K562 (cell line): Measurements from ENCODE around the gene SMIM10L1. TPM values are rescaled to one million over a fixed set of nuclear protein-coding genes. Genes with fewer than 3 reads are reported as not detected.
A peak's percentile ranks its signal among the peaks of the same experiment; 100 is the strongest.

Experiments
- ESRRB ChIP-seq: fragments of 250-450 bp; sonication (Bioruptor Pico); IDR thresholded peaks from 2 replicates; pipeline ENCODE4 v1.5.0; 2020; ENCODE audit warnings: mild to moderate bottlenecking, moderate library complexity, borderline replicate concordance
- GABPA ChIP-seq: fragments of 200-800 bp; sonication (Bioruptor generic); conservative IDR thresholded peaks from 2 replicates; pipeline ENCODE4 v1.6.1; 2016; ENCODE audit warnings: low read depth, missing genetic modification characterization, missing compliant biosample characterization
- SIRT6 ChIP-seq: IDR thresholded peaks from one replicate; pipeline ENCODE4 v1.6.1; 2012; ENCODE audit warnings: low read depth, mild to moderate bottlenecking, control low read depth, inconsistent platforms, low read length, moderate library complexity
- ZNF766 ChIP-seq: fragments of 200-800 bp; sonication (Bioruptor generic); conservative IDR thresholded peaks from 2 replicates; pipeline ENCODE4 v1.6.1; 2016; ENCODE audit warnings: missing genetic modification characterization, missing compliant biosample characterization
- polyA plus RNA-seq, 8 experiments: library from polyadenylated mRNA; depleted of rRNA in 4 of 8; stranded (reverse) in 5 of 8; unstranded in 3 of 8; fragments of >200 nt; fragmentation: Nextera tagmentation in 2 of 8; fragmentation: Illumina TruSeq in 1 of 8; extraction: Ambion mirVana in 2 of 8; extraction: Trizol in 1 of 8; gene quantifications; 2 replicates each; pipeline versions ENCODE4 v1.2.1 to v1.2.3, GENCODE V29; 2011 to 2014; ENCODE audit warnings: inconsistent platforms in 1 of 8, missing spikeins in 1 of 8
- total RNA-seq, 7 experiments: library from RNA; depleted of rRNA in 6 of 7; stranded (reverse); fragments of >200 nt in 6 of 7; fragmentation: Illumina TruSeq in 2 of 7; extraction: Trizol in 2 of 7; gene quantifications; 2 replicates each; pipeline versions ENCODE4 v1.2.1 to v1.2.3, GENCODE V29; 2011 to 2021; ENCODE audit warnings: low replicate concordance in 1 of 7
- TF ChIP-seq, protein P1 (sequence below): fragments of 450-650 bp; IDR thresholded peaks from 2 replicates; pipeline ENCODE4 v1.6.1; 2016; ENCODE audit warnings: low read depth
- TF ChIP-seq, protein P2 (sequence below): fragments of 250-450 bp; sonication (Bioruptor Pico); IDR thresholded peaks from 2 replicates; pipeline ENCODE4 v1.4.0; 2020; ENCODE audit warnings: borderline replicate concordance

Gene SMIM10L1
- total and polyA plus RNA-seq, 9 of the 15 experiments (the other 6 are each of a cell fraction or from before 2014, with no cell fraction given) = 3.0 to 12.1 (median 9.0) TPM

GRCh38 chr12:11171145-11171968, at the start of gene SMIM10L1 (continued):
- TF ChIP-seq, protein P1, sequence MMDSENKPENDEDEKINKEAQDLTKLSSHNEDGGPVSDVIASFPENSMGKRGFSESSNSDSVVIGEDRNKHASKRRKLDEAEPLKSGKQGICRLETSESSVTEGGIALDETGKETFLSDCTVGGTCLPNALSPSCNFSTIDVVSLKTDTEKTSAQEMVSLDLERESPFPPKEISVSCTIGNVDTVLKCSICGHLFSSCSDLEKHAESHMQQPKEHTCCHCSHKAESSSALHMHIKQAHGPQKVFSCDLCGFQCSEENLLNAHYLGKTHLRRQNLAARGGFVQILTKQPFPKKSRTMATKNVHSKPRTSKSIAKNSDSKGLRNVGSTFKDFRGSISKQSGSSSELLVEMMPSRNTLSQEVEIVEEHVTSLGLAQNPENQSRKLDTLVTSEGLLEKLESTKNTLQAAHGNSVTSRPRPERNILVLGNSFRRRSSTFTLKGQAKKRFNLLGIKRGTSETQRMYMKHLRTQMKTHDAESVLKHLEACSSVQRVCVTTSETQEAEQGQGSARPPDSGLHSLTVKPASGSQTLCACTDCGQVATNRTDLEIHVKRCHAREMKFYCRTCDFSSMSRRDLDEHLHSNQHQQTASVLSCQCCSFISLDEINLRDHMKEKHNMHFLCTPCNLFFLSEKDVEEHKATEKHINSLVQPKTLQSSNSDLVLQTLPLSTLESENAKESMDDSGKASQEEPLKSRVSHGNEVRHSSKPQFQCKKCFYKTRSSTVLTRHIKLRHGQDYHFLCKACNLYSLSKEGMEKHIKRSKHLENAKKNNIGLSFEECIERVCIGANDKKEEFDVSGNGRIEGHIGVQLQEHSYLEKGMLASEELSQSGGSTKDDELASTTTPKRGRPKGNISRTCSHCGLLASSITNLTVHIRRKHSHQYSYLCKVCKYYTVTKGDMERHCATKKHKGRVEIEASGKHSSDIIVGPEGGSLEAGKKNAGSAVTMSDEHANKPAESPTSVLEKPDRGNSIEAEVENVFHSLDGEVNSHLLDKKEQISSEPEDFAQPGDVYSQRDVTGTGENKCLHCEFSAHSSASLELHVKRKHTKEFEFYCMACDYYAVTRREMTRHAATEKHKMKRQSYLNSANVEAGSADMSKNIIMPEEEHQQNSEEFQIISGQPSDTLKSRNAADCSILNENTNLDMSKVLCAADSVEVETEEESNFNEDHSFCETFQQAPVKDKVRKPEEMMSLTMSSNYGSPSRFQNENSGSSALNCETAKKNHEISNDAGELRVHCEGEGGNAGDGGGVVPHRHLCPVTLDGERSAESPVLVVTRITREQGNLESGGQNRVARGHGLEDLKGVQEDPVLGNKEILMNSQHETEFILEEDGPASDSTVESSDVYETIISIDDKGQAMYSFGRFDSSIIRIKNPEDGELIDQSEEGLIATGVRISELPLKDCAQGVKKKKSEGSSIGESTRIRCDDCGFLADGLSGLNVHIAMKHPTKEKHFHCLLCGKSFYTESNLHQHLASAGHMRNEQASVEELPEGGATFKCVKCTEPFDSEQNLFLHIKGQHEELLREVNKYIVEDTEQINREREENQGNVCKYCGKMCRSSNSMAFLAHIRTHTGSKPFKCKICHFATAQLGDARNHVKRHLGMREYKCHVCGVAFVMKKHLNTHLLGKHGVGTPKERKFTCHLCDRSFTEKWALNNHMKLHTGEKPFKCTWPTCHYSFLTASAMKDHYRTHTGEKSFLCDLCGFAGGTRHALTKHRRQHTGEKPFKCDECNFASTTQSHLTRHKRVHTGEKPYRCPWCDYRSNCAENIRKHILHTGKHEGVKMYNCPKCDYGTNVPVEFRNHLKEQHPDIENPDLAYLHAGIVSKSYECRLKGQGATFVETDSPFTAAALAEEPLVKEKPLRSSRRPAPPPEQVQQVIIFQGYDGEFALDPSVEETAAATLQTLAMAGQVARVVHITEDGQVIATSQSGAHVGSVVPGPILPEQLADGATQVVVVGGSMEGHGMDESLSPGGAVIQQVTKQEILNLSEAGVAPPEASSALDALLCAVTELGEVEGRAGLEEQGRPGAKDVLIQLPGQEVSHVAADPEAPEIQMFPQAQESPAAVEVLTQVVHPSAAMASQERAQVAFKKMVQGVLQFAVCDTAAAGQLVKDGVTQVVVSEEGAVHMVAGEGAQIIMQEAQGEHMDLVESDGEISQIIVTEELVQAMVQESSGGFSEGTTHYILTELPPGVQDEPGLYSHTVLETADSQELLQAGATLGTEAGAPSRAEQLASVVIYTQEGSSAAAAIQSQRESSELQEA = no peak
- TF ChIP-seq SIRT6 (no peak), GABPA (peak; percentile 71), ZNF766 (CRISPR knock-in tag) (no peak), ESRRB (CRISPR knock-in tag) (no peak)
- TF ChIP-seq, protein P2, sequence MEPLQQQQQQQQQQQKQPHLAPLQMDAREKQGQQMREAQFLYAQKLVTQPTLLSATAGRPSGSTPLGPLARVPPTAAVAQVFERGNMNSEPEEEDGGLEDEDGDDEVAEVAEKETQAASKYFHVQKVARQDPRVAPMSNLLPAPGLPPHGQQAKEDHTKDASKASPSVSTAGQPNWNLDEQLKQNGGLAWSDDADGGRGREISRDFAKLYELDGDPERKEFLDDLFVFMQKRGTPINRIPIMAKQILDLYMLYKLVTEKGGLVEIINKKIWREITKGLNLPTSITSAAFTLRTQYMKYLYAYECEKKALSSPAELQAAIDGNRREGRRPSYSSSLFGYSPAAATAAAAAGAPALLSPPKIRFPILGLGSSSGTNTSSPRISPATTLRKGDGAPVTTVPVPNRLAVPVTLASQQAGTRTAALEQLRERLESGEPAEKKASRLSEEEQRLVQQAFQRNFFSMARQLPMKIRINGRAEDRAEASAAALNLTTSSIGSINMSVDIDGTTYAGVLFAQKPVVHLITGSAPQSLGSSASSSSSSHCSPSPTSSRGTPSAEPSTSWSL (CRISPR knock-in tag) = no peak
